Left lung (tissue), 10 donors: ENCODE measurements around the gene CDH10. TPM values are rescaled to one million over a fixed set of nuclear protein-coding genes. Genes with fewer than 3 reads are reported as not detected.

Experiments
- ATAC-seq: fragments of 200-7000 bp; cut with Tn5 transposase; one replicate; pipeline ENCODE4 v1.9.1; 2020; ENCODE audit warnings: moderate library complexity
- DNase-seq, 4 donors: peaks; one replicate each; pipeline ENCODE4 v3.0.0-alpha.2; 2013 to 2020
- H3K27ac ChIP-seq, 2 donors: fragments of 200-600 bp; sonication (generic) in 1 of 2; one replicate each; pipeline versions ENCODE4 v1.5.0 to v1.8.0; 2020 to 2021
- H3K27me3 ChIP-seq, 2 donors: fragments of 200-600 bp; sonication (generic) in 1 of 2; one replicate each; pipeline versions ENCODE4 v1.5.0 to v1.8.0; 2020 to 2021
- H3K36me3 ChIP-seq, 2 donors: fragments of 200-600 bp; sonication (generic) in 1 of 2; one replicate each; pipeline versions ENCODE4 v1.5.0 to v1.8.0; 2020 to 2021
- H3K4me1 ChIP-seq, 2 donors: fragments of 200-600 bp; one replicate each; pipeline ENCODE4 v1.8.0; 2021
- H3K4me3 ChIP-seq, 2 donors: fragments of 200-600 bp; sonication (generic) in 1 of 2; one replicate each; pipeline versions ENCODE4 v1.5.0 to v1.8.0; 2020 to 2021; ENCODE audit warnings: mild to moderate bottlenecking in 1 of 2
- H3K9me3 ChIP-seq, 2 donors: fragments of 200-600 bp; sonication (generic) in 1 of 2; one replicate each; pipeline versions ENCODE4 v1.5.0 to v1.8.0; 2020 to 2021
- CTCF ChIP-seq, 2 donors: fragments of 200-600 bp; sonication (generic) in 1 of 2; IDR thresholded peaks; one replicate each; pipeline versions ENCODE4 v1.5.0 to v1.8.0; 2021; ENCODE audit warnings: antibody characterized with exemption in 2 of 2
- intact Hi-C, 2 donors: fragments of 100-400 bp; cut with DNase I; formaldehyde crosslinking; loops; one replicate each; pipeline versions ENCODE4 v1.11.2 to v1.14.2; 2022
- polyA plus RNA-seq, 6 donors: library from polyadenylated mRNA; unstranded; fragments of 120-200 nt; gene quantifications; one replicate each; pipeline ENCODE4 v1.2.1, GENCODE V29; 2013; ENCODE audit not compliant: insufficient read length in 6 of 6
- total RNA-seq, 2 donors: library from RNA; stranded (reverse); fragmentation: NEBNext Ultra II Directional; extraction: Animal tissue kit (Norgen Biotek cat#: 25700); gene quantifications; one replicate each; pipeline ENCODE4 v1.2.1, GENCODE V29; 2021
- donor health status: DM: no; HTN: yes; CAD: no.
- donor health status: DM: no; HTN: no; CAD: no.

Gene CDH10
- total and polyA plus RNA-seq, 8 donors: 0.21 to 3.9 (median 1.5) TPM

- DNase-seq (no peak), ATAC-seq (no peak)
- Histone ChIP-seq H3K36me3 (no peaks in the 10 kb centered on the region), H3K4me3 (no peak overlapping the region), H3K9me3 (no peaks in the 10 kb centered on the region), H3K27ac (no peak overlapping the region), H3K4me1 (no peaks in the 10 kb centered on the region), H3K27me3 (no peaks in the 10 kb centered on the region)
- no peak for TF ChIP-seq CTCF (IDR thresholded peaks at IDR 0.05)
- intact Hi-C loops: no loop called here
These were observed 205.3 kb downstream of the CDH10 start for GRCh38 chr5:24439465-24439864.
